Activated CD4-positive, CD25-positive, alpha-beta regulatory T cell (primary cell): ENCODE results near the gene TXNRD2.
"Not testable (repeated sequence)": the region's sequence is repeated elsewhere in the genome, so short reads cannot be mapped to it uniquely, and the experiment has no call there.

ENCODE experiments used
- DNase-seq, 4 experiments: peaks; one replicate each; lab custom pipeline; 2025; lab: John Stamatoyannopoulos, UW

The TXNRD2 gene

GRCh38 chr22:19948057-19948760 lies 6.6 kb upstream of the TXNRD2 start:
- no peak for DNase-seq

DNA sequence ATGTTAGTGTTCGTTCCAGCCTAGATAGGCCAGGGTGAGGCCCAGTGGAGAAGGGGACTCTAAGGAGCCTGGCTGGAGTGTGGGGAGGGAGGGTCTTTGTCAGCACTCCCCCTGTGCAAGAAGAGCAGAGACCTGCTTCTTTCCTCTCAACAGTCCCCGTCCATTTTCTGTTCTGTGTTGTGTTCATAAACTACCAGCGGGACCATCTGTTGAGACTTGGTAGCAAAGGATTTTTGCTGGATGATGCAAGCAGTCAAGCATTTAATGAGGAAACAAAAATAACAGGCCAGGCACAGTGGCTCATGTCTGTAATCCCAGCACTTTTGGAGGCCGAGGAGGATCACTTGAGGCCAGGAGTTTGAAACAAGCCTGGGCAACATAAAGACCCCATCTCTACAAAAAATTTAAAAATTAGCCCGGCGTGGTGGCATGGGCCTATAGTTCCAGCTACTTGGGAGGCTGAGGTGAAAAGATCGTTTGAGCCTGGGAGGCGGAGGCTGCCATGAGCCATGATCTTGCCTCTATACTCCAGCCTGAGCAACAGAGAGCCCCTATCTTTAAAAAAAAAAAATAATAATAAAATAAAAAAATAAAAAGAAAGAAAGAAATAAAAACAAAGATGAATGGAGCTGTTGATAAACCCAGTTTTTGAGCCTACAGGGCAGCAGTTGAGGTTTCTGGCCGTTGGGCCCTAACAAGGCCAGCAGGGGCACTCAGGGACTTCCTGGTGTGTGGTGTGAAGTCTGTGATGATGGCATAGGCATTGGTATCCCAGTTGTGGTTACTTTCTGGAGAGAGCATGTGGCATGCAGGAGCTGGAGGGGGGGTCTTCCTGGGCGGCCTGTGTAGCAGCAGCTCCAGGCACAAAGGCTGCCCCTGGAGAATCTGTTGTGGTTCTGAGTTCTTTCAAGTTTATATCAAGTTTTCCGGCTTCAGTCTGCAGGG lies 1.7 kb upstream of the TXNRD2 start:
- DNase-seq, result no peak

DNA sequence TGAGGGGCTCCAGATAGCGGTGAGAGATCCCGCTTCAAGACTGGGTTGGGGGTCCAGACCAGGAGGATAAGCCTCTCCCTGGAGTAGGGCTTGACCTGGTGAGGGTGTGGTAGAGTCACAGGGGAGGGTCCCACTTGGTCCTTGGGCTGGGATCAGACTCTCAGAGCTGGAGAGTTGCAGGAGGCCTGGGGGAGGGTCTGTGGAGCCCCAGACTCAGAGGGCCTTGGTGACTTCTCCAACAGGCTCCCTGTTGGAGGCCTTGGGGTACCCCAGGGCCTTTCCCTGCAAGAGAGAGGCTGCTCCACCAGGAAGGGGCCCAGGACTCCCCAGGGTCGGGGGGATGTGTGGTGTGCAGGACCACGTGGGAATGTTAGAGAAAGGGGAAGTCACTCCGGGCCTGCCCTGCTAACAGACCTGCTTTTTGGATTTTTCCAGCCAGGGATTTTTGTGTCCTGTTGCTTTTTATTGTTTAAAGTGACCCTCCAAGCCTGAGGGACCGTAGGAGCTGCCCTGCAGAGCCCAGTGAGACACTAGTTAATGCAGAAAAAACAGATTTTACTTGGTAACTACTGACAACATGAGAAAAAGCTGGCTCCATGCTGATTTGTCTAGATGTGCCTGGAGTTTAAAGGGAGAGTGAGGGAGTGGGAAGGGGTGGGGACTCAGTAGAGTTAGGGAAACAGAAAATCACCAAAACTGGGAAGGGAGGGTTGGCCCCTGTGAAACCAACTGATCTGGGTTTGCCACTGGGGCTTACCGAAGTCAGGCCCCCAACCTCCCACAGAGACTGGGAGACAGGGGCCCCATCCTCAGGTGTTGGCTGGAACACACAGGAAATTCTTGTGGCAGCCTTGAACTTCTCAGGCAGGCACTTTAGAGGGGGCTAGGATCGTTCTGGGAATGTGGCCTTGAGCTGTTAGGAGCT lies 801 bp upstream of the TXNRD2 start:
- no peak for DNase-seq

DNA sequence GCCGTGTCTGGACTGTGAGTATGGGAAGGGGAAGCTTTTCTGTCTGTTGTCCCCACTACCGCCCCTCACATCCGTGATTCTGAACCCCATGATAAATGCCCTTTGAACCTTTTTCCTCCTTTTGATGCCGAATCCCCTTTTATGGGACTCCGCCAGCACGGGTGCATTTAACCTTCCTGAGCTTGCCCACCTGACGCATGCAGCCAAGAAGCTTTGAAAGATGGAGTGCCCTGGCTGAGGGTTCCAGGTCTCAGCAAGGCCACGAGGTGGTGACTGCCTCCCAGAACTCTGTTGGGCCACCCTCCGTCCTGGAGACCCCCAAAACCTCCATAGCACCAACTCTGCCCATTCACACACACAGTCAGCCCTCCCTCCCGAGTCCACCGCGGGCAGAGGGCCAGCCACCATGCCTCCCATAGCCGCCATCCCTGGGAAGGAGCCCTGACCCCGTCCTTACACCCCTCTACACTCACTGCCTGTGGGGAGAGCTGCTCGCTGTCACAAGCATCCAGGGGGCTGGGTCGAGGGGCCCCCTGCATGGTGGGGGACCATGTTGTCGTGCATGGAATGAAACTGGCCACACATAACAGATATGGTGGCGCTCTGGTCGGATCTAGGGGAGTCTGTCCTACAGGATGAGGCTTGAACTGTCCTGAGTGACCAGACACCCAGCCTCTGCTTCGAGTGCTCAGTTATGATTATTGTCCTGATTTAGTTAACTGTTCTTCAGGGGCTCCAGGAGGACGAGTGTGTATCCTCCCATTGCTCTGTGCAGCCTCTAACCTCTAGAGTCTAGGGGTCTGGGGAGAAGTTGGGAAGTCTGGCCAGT lies 868 bp downstream of the TXNRD2 start:
- no peak for DNase-seq

- DNase-seq, result no peak
Measured at GRCh38 chr22:19937616-19938473, 3.8 kb downstream of the TXNRD2 start.

- no peak for DNase-seq
Measured at GRCh38 chr22:19936513-19936912, 5.1 kb downstream of the TXNRD2 start.

DNA sequence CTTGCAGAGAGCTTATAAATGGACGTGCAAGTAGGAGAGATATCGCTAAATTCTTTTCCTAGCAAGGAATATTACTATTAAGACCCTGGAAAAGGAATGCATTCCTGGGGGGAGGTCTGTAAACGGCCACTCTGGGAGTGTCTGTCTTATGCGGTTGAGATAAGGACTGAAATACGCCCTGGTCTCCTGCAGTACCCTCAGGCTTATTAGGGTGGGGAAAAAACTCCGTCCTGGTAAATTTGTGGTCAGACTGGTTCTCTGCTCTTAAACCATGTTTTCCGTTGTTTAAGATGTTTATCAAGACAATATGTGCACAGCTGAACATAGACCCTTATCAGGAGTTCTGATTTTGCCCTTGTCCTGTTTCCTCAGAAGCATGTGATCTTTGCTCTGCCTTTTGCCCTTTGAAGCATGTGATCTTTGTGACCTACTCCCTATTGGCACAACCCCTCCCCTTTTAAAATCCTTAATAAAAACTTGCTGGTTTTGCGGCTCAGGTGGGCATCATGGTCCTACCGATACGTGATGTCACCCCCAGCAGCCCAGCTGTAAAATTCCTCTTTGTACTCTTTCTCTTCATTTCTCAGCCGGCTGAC lies 6.4 kb downstream of the TXNRD2 start:
- DNase-seq, result not testable (repeated sequence)

GRCh38 chr22:19933341-19934241 lies 8.0 kb downstream of the TXNRD2 start:
- DNase-seq, result no peak

DNA sequence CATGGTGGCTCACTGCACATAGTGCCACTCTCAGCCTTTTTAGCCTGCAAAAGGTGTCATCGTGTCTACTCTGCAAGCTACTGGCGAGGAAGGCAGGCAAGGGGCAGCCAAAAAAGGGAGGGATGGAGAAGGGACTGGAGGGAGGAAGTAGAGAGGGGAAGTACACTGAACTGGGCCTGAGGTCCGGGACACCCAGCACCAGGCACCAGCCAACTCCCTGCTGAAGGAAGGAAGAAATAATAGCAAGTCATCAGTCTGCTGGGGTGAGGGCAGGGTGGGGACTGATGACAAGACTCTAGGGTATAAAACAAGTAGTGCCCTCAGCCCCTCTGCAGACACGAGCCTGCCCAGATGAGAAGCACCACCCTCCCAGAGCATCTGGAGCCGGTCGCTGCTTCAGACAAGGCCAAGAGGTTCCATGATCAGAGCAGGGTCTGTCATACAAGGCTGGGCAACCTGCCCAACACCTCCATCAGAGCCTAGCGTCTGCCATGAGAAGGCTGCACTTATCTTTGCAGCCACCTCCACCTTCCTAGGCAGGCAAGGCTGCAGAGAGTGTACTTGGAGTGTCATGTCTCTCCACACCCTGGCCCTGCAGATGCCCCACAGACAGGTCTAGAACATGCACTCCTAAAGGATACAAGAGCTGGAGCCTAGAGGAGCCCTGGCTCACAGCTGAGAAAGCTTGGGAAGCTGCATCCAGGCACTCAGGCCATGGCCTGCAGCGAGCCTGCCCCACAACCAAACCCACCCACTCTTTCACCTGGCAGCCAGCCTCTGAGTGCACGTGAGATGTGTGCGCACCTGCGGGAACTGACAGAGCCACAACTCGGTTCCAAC lies 9.0 kb downstream of the TXNRD2 start:
- DNase-seq, result no peak

GRCh38 chr22:19931514-19931913 lies 10.1 kb downstream of the TXNRD2 start:
- DNase-seq, result no peak

DNA sequence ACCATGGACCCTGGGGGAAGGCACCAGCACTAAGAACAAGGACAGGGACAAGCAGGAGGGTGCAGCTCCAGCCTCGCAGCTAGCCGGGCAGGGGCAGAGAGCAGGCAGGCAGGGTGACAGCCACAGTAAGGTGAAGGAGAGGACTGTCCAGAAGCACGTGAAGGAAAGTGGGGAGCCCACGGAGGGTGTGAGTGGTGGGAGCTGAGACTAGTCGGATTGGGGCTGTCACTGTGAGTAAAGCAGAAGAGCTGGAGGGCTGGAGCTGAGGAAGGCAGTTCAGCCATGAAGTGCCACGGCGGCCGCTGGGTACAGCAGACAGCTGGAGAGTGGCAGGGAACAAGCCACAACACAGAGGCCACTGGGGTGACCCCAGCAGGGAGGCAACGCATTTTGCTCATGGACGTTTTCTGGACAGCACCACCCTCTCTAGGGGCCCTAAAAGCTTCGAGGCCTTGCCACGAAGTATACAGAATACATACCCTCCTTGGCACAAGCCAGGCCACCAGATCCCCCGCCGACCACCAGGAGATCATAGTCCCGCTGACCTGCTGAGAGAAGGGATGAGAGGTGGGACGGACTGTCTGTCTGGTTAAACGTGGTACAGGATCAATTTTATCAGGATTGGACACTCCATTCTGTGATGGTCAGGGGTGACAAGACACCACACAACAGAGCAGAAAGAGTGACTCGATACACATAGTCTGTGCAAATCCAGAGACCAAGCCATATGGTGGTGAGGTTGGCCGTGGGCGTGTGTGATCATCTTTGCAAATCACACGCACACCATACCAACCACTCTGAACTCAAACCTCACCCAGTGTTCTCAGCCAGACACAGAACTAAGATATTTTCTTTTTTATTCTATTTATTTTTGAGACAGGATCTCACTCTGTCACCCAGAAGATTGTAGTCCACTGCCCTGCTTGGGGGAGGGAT lies 10.8 kb downstream of the TXNRD2 start:
- DNase-seq, result no peak

- DNase-seq, result no peak
Measured at GRCh38 chr22:19929586-19930550, 11.8 kb downstream of the TXNRD2 start.

DNA sequence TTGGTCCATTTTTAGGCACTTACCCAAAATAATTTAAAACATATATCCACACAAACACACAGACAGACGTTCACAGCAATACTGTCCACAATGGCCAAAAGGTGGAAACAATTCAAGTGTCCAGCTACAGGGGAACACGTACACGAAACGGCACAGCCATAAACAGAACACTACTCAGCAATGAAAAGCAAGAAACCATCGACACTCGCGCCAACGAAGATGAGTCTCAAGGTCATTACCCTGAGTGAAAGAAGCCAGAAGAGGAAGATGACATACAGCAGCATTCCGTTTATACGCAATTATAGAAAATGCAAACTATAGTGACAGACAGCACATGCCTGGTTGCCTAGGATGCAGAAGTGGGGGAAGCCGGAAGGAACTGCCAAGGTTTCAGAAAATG lies 13.4 kb downstream of the TXNRD2 start:
- DNase-seq, result no peak

DNA sequence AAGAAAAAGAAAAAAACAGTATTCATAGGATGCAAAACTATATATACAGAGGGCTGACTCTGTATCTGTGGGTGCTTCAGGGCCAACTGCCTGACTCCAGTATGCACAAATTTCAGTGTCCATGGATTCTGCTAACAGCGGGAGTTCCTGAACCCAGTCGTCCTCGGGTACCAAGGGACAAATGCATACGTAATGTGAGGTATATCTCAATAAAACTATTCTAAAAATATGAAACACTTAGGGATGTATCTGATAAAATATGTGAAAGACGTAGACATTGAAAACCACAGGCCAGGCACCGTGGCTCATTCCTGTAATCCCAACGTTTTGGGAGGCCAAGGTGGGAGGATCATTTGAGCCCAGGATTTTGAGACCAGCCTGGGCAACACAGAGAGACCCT lies 13.9 kb downstream of the TXNRD2 start:
- no peak for DNase-seq

DNA sequence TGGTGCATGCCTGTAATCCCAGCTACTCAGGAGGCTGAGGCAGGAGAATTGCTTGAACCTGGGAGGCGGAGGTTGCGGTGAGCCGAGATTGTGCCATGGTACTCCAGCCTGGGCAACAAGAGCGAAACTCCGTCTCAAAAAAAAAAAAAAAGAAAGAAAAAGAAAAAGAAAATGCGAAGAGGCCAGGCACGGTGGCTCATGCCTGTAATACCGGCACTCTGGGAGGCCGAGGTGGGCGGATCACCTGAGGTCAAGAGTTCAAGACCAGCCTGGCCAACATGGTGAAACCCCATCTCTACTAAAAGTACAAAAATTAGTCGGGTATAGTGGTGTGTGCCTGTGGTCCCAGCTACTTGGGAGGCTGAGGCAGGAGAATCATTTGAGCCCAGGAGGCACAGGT lies 15.6 kb downstream of the TXNRD2 start:
- DNase-seq, result not testable (repeated sequence)
